Measurements from ENCODE around the gene FSTL5.
A peak's percentile ranks its signal among the peaks of the same experiment; 100 is the strongest.

FSTL5 gene

DNA sequence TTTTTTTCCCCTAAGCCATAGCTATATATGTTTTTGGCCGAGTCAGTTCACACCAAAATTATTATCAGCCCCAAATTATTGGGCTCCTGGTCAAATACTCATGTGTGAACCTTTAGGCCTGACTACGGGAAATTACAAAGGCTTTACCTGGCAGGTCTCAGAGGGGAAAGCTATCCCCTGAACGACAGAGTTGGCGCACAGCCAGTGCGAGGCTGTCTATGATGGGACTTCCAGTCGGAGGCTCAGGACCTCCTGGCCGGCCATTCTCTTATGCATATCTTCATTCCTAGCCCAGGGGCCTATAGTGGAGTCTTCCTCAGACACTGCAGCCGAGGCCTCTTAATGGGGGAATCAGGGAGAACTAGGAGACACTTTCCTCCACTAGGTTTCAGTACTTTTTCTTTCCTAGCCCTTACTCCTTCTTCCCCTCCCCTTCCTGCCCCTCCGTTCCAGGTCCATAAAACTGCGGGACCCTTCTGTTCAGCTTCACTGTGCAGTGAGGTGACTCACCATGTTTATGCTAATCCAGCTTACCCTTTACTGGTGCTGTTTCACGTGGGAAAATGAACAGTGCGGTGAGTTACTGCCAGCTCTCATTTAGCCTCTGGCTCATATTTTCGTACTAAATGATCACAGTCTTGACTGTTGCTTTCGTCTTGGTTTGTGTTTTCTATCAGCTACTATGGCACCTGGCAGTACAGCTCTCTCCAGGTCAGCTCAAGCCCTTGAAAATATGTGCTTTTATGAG is 533.9 kb downstream of the FSTL5 start:
- Histone ChIP-seq H3K4ac (ENCODE audit: low read depth in 1 of 2, low read length in 2 of 2) (no peak overlapping the region), H3K27me3 (ENCODE audit: control insufficient read depth in 1 of 2, insufficient read depth in 1 of 2, low read length in 2 of 2) (no peaks in the 10 kb centered on the region), H3K27ac (ENCODE audit: low read length, poor library complexity, severe bottlenecking) (peak overlapping the region; percentile 33), H2AK5ac (ENCODE audit: low read length, severe bottlenecking) (no peak overlapping the region), H3K36me3 (ENCODE audit: control insufficient read depth in 1 of 2, insufficient read depth in 2 of 2, low read depth in 1 of 2, low read length in 2 of 2) (no peaks in the 10 kb centered on the region), H3K9ac (ENCODE audit: low read length) (no peak overlapping the region), H4K91ac (ENCODE audit: low read length) (no peak overlapping the region), H3K23ac (ENCODE audit: low read length in 2 of 2) (no peak overlapping the region), H2AFZ (ENCODE audit: low read depth, low read length) (no peak overlapping the region), H2BK12ac (ENCODE audit: low read length in 2 of 2) (no peak overlapping the region), H3K79me1 (replicated peaks; ENCODE audit: low read length, poor library complexity, severe bottlenecking) (no peaks in the 10 kb centered on the region), H3K4me3 (ENCODE audit: insufficient read depth in 1 of 2, low read depth in 1 of 2, low read length in 2 of 2) (no peak overlapping the region), H3K9me3 (ENCODE audit: control insufficient read depth, low read length) (no peaks in the 10 kb centered on the region), H4K8ac (ENCODE audit: low read length) (no peak overlapping the region), H3K18ac (ENCODE audit: low read depth in 1 of 2, low read length in 2 of 2) (peak overlapping the region in 1 of 2 experiments; percentile 54), H3K4me1 (ENCODE audit: control insufficient read depth, insufficient read depth, low read depth, low read length) (no peaks in the 10 kb centered on the region), H3K4me2 (ENCODE audit: low read length, poor library complexity, severe bottlenecking) (no peak overlapping the region), H2BK120ac (ENCODE audit: low read depth, low read length) (no peak overlapping the region), H3K14ac (ENCODE audit: low read length in 2 of 2) (no peak overlapping the region), H2BK5ac (ENCODE audit: low read depth, low read length, poor library complexity, severe bottlenecking) (no peak overlapping the region), H2BK15ac (ENCODE audit: low read depth, poor library complexity, severe bottlenecking) (no peak overlapping the region)
- peak; percentile 74 for DNase-seq
- WGBS = 54% methylated on average over 12 of the region's 14 CpGs

- H4K91ac ChIP-seq (ENCODE audit: low read length) = no peak overlapping the region
- H3K23ac ChIP-seq (ENCODE audit: low read length in 2 of 2) = no peak overlapping the region
- H2AK5ac ChIP-seq (ENCODE audit: low read length, severe bottlenecking) = no peak overlapping the region
- 79% methylated on average over 2 of the region's 4 CpGs for WGBS
- no peaks in the 10 kb centered on the region for H3K36me3 ChIP-seq (ENCODE audit: control insufficient read depth in 1 of 2, insufficient read depth in 2 of 2, low read depth in 1 of 2, low read length in 2 of 2)
- peak overlapping the region; percentile 37 for H4K8ac ChIP-seq (ENCODE audit: low read length)
- no peak overlapping the region for H2BK120ac ChIP-seq (ENCODE audit: low read depth, low read length)
- H3K4me2 ChIP-seq (ENCODE audit: low read length, poor library complexity, severe bottlenecking) = no peak overlapping the region
- H3K9me3 ChIP-seq (ENCODE audit: control insufficient read depth, low read length) = peaks cover 3% of the 10 kb centered on the region
- no peak overlapping the region for H2BK12ac ChIP-seq (ENCODE audit: low read length in 2 of 2)
- no peak overlapping the region for H2BK5ac ChIP-seq (ENCODE audit: low read depth, low read length, poor library complexity, severe bottlenecking)
- no peak overlapping the region for H3K18ac ChIP-seq (ENCODE audit: low read depth in 1 of 2, low read length in 2 of 2)
- H3K27me3 ChIP-seq (ENCODE audit: control insufficient read depth in 1 of 2, insufficient read depth in 1 of 2, low read length in 2 of 2) = no peaks in the 10 kb centered on the region
- H3K4ac ChIP-seq (ENCODE audit: low read depth in 1 of 2, low read length in 2 of 2) = no peak overlapping the region
- no peaks in the 10 kb centered on the region for H3K79me1 ChIP-seq (replicated peaks; ENCODE audit: low read length, poor library complexity, severe bottlenecking)
- no peaks in the 10 kb centered on the region for H3K4me1 ChIP-seq (ENCODE audit: control insufficient read depth, insufficient read depth, low read depth, low read length)
- H3K4me3 ChIP-seq (ENCODE audit: insufficient read depth in 1 of 2, low read depth in 1 of 2, low read length in 2 of 2) = no peak overlapping the region
- no peak overlapping the region for H3K27ac ChIP-seq (ENCODE audit: low read length, poor library complexity, severe bottlenecking)
- no peak overlapping the region for H2AFZ ChIP-seq (ENCODE audit: low read depth, low read length)
- H2BK15ac ChIP-seq (ENCODE audit: low read depth, poor library complexity, severe bottlenecking) = no peak overlapping the region
- H3K9ac ChIP-seq (ENCODE audit: low read length) = no peak overlapping the region
- H3K14ac ChIP-seq (ENCODE audit: low read length in 2 of 2) = no peak overlapping the region
- no peak for DNase-seq
Measured at GRCh38 chr4:161604516-161605300, 559.1 kb downstream of the FSTL5 start.

GRCh38 chr4:161601011-161601410 is 562.8 kb downstream of the FSTL5 start:
- H4K91ac ChIP-seq (ENCODE audit: low read length) = no peak overlapping the region
- H3K4me3 ChIP-seq (ENCODE audit: insufficient read depth in 1 of 2, low read depth in 1 of 2, low read length in 2 of 2) = no peak overlapping the region
- H3K18ac ChIP-seq (ENCODE audit: low read depth in 1 of 2, low read length in 2 of 2) = no peak overlapping the region
- H3K4me2 ChIP-seq (ENCODE audit: low read length, poor library complexity, severe bottlenecking) = no peak overlapping the region
- H3K4ac ChIP-seq (ENCODE audit: low read depth in 1 of 2, low read length in 2 of 2) = no peak overlapping the region
- H3K79me1 ChIP-seq (replicated peaks; ENCODE audit: low read length, poor library complexity, severe bottlenecking) = no peaks in the 10 kb centered on the region
- H4K8ac ChIP-seq (ENCODE audit: low read length) = no peak overlapping the region
- no peak overlapping the region for H3K9ac ChIP-seq (ENCODE audit: low read length)
- no peak overlapping the region for H3K14ac ChIP-seq (ENCODE audit: low read length in 2 of 2)
- no peaks in the 10 kb centered on the region for H3K36me3 ChIP-seq (ENCODE audit: control insufficient read depth in 1 of 2, insufficient read depth in 2 of 2, low read depth in 1 of 2, low read length in 2 of 2)
- DNase-seq = no peak
- no peaks in the 10 kb centered on the region for H3K9me3 ChIP-seq (ENCODE audit: control insufficient read depth, low read length)
- no peak overlapping the region for H2BK15ac ChIP-seq (ENCODE audit: low read depth, poor library complexity, severe bottlenecking)
- H2AK5ac ChIP-seq (ENCODE audit: low read length, severe bottlenecking) = no peak overlapping the region
- no peak overlapping the region for H2BK12ac ChIP-seq (ENCODE audit: low read length in 2 of 2)
- no peak overlapping the region for H2BK5ac ChIP-seq (ENCODE audit: low read depth, low read length, poor library complexity, severe bottlenecking)
- no peaks in the 10 kb centered on the region for H3K4me1 ChIP-seq (ENCODE audit: control insufficient read depth, insufficient read depth, low read depth, low read length)
- H3K27me3 ChIP-seq (ENCODE audit: control insufficient read depth in 1 of 2, insufficient read depth in 1 of 2, low read length in 2 of 2) = no peaks in the 10 kb centered on the region
- no peak overlapping the region for H3K23ac ChIP-seq (ENCODE audit: low read length in 2 of 2)
- no peak overlapping the region for H2AFZ ChIP-seq (ENCODE audit: low read depth, low read length)
- H2BK120ac ChIP-seq (ENCODE audit: low read depth, low read length) = no peak overlapping the region
- H3K27ac ChIP-seq (ENCODE audit: low read length, poor library complexity, severe bottlenecking) = no peak overlapping the region

- no peak overlapping the region for H2BK12ac ChIP-seq (ENCODE audit: low read length in 2 of 2)
- H2AFZ ChIP-seq (ENCODE audit: low read depth, low read length) = no peak overlapping the region
- no peak overlapping the region for H4K8ac ChIP-seq (ENCODE audit: low read length)
- no peak overlapping the region for H3K18ac ChIP-seq (ENCODE audit: low read depth in 1 of 2, low read length in 2 of 2)
- H3K4me1 ChIP-seq (ENCODE audit: control insufficient read depth, insufficient read depth, low read depth, low read length) = no peaks in the 10 kb centered on the region
- no peaks in the 10 kb centered on the region for H3K36me3 ChIP-seq (ENCODE audit: control insufficient read depth in 1 of 2, insufficient read depth in 2 of 2, low read depth in 1 of 2, low read length in 2 of 2)
- no peak overlapping the region for H3K4me2 ChIP-seq (ENCODE audit: low read length, poor library complexity, severe bottlenecking)
- no peak overlapping the region for H3K4ac ChIP-seq (ENCODE audit: low read depth in 1 of 2, low read length in 2 of 2)
- H3K27me3 ChIP-seq (ENCODE audit: control insufficient read depth in 1 of 2, insufficient read depth in 1 of 2, low read length in 2 of 2) = no peaks in the 10 kb centered on the region
- no peak overlapping the region for H3K9ac ChIP-seq (ENCODE audit: low read length)
- H3K9me3 ChIP-seq (ENCODE audit: control insufficient read depth, low read length) = no peaks in the 10 kb centered on the region
- no peak overlapping the region for H2BK15ac ChIP-seq (ENCODE audit: low read depth, poor library complexity, severe bottlenecking)
- no peak overlapping the region for H3K23ac ChIP-seq (ENCODE audit: low read length in 2 of 2)
- no peak overlapping the region for H2AK5ac ChIP-seq (ENCODE audit: low read length, severe bottlenecking)
- WGBS = 50% methylated on average over 1 of the region's 2 CpGs
- H3K27ac ChIP-seq (ENCODE audit: low read length, poor library complexity, severe bottlenecking) = no peak overlapping the region
- no peak overlapping the region for H3K4me3 ChIP-seq (ENCODE audit: insufficient read depth in 1 of 2, low read depth in 1 of 2, low read length in 2 of 2)
- H2BK5ac ChIP-seq (ENCODE audit: low read depth, low read length, poor library complexity, severe bottlenecking) = no peak overlapping the region
- no peaks in the 10 kb centered on the region for H3K79me1 ChIP-seq (replicated peaks; ENCODE audit: low read length, poor library complexity, severe bottlenecking)
- no peak overlapping the region for H2BK120ac ChIP-seq (ENCODE audit: low read depth, low read length)
- H3K14ac ChIP-seq (ENCODE audit: low read length in 2 of 2) = no peak overlapping the region
- H4K91ac ChIP-seq (ENCODE audit: low read length) = no peak overlapping the region
- no peak for DNase-seq
Measured at GRCh38 chr4:161595230-161595771, 568.5 kb downstream of the FSTL5 start.
